Measurements from ENCODE around the gene SAYSD1.

The SAYSD1 gene

DNA sequence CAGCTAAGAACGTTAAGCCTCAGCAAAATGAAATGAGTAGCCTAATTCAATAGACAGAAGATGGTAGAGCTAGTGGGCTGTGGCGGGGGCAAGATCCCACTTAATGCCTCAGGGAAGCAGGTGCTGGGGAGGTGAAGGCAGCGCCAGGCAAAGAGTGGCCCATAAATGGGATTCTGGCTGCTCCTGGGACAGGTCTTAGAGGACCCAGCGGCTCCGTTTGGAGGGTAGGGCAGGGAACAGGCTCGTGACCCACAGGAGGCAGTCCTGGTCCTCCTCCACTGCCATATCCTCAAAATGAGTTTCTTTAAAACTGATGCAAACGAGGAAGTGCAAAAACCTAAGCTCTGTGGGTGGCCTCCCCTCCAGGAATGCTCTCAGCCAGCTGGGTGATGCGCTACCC, 32.7 kb downstream of the SAYSD1 start:
- TF ChIP-seq, protein P1, sequence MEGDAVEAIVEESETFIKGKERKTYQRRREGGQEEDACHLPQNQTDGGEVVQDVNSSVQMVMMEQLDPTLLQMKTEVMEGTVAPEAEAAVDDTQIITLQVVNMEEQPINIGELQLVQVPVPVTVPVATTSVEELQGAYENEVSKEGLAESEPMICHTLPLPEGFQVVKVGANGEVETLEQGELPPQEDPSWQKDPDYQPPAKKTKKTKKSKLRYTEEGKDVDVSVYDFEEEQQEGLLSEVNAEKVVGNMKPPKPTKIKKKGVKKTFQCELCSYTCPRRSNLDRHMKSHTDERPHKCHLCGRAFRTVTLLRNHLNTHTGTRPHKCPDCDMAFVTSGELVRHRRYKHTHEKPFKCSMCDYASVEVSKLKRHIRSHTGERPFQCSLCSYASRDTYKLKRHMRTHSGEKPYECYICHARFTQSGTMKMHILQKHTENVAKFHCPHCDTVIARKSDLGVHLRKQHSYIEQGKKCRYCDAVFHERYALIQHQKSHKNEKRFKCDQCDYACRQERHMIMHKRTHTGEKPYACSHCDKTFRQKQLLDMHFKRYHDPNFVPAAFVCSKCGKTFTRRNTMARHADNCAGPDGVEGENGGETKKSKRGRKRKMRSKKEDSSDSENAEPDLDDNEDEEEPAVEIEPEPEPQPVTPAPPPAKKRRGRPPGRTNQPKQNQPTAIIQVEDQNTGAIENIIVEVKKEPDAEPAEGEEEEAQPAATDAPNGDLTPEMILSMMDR (IDR thresholded peaks at IDR 0.05; ENCODE audit: insufficient read depth, low read length, poor library complexity, severe bottlenecking), result no peak
- Histone ChIP-seq H3K36me3 (ENCODE audit: control insufficient read depth, insufficient read depth, low read length) (no peaks in the 10 kb centered on the region), H3K27me3 (replicated peaks; ENCODE audit: control insufficient read depth, insufficient read depth, low read length) (peaks cover 1% of the 10 kb centered on the region), H3K4me3 (replicated peaks; ENCODE audit: low read depth, low read length) (no peak overlapping the region)
- no peak for DNase-seq (ENCODE audit: extremely low read depth, insufficient read length)

DNA sequence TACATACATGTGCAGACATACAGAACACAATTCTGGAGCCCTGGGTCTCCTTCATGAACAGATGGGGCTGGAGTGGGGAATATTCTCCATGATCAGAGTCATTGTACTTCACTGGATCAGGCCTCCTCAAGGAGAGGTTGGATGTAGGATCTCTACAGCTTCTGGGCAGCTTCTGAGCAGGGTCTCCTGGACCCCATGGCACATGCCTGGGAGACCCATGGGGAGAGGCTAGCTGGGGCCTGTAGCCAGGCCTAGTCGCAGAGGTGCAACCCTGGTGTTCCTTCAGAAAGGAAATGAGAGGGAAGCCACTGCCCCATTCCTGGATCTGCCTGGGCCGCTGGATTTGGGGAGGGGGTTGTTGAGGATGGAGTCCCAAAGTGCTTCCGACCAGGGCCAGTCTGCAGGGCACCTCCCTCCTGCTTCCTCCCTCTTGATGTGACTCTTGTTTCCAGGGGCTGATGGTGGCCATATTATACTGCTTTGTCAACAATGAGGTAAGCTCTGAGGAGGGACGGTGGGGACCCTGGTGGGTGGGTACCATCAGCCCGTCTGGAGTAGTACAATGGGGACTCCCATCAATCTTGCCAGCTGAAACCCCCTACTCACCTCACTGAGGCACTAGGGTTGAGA, 34.6 kb downstream of the SAYSD1 start:
- Histone ChIP-seq H3K4me3 (replicated peaks; ENCODE audit: low read depth, low read length) (no peak overlapping the region), H3K36me3 (ENCODE audit: control insufficient read depth, insufficient read depth, low read length) (no peaks in the 10 kb centered on the region), H3K27me3 (replicated peaks; ENCODE audit: control insufficient read depth, insufficient read depth, low read length) (no peaks in the 10 kb centered on the region; the same call in 1 of the 2 replicates)
- DNase-seq (ENCODE audit: extremely low read depth, insufficient read length), result no peak
- TF ChIP-seq, protein P1 (IDR thresholded peaks at IDR 0.05; ENCODE audit: insufficient read depth, low read length, poor library complexity, severe bottlenecking), result no peak

DNA sequence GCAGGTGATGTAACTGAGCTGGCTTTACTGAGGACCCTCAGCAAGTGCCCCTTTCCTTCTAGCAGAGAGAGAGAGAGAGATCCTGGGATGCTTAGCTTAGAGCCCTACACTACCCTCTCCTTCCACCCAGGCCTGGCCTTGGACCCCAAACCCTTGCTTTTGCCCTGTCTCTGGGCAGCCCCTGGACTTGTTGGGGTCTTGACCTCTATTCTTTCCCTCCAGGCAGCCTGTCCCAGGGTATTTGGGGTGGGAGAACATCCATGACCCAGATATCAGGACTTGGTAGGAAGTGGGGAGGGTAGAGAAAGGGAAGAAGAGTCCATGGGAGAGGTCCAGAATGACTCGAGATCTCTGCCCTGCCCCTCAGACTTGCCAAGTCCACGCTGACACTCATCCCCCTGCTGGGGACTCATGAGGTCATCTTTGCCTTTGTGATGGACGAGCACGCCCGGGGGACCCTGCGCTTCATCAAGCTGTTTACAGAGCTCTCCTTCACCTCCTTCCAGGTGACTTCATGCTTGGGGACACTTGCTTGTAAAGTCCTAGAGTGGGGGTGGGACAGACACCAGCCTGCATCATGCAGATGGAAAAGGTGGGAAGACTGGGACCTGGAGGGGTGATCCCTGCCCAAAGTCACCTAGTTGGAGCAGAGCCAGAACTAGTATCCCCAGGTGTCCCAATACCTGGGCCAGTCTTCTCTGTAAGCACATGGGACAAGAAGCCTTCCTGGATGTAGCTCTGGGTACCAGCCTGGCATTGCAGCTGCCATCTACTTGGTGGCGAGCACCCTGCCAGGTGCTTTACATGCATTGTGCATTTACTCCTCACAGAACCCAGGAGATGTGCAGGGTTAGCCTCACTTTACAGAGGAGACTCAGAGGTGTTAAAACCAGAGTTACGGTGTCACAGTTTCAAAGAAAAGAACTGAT, 35.5 kb downstream of the SAYSD1 start:
- no peaks in the 10 kb centered on the region for H3K36me3 ChIP-seq (ENCODE audit: control insufficient read depth, insufficient read depth, low read length)
- H3K4me3 ChIP-seq (replicated peaks; ENCODE audit: low read depth, low read length), result no peak overlapping the region
- H3K27me3 ChIP-seq (replicated peaks; ENCODE audit: control insufficient read depth, insufficient read depth, low read length), result no peaks in the 10 kb centered on the region; the same call in 1 of the 2 replicates
- TF ChIP-seq, protein P1 (IDR thresholded peaks at IDR 0.05; ENCODE audit: insufficient read depth, low read length, poor library complexity, severe bottlenecking), result no peak
- no peak for DNase-seq (ENCODE audit: extremely low read depth, insufficient read length)

DNA sequence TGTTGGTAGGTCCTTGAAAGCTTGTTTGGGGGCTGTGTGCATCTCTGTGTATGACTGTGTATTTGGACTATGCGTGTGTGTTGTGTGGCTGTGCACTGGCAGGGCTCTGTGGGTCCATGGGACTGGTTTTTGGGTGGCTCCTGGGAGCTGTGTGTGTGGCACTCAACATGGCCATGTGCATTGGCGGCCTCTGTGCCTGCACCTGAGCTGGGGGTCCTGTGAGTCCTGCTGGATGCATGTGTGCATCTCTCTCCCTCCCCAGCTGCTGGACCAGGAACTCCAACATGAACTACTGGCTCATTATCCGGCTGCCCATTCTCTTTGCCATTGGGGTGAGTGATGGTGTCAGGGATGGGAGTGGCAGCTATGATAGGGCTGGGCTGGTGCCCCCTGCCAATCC, 36.3 kb downstream of the SAYSD1 start:
- TF ChIP-seq, protein P1 (IDR thresholded peaks at IDR 0.05; ENCODE audit: insufficient read depth, low read length, poor library complexity, severe bottlenecking), result no peak
- H3K27me3 ChIP-seq (replicated peaks; ENCODE audit: control insufficient read depth, insufficient read depth, low read length), result no peaks in the 10 kb centered on the region; the same call in 1 of the 2 replicates
- no peak for DNase-seq (ENCODE audit: extremely low read depth, insufficient read length)

DNA sequence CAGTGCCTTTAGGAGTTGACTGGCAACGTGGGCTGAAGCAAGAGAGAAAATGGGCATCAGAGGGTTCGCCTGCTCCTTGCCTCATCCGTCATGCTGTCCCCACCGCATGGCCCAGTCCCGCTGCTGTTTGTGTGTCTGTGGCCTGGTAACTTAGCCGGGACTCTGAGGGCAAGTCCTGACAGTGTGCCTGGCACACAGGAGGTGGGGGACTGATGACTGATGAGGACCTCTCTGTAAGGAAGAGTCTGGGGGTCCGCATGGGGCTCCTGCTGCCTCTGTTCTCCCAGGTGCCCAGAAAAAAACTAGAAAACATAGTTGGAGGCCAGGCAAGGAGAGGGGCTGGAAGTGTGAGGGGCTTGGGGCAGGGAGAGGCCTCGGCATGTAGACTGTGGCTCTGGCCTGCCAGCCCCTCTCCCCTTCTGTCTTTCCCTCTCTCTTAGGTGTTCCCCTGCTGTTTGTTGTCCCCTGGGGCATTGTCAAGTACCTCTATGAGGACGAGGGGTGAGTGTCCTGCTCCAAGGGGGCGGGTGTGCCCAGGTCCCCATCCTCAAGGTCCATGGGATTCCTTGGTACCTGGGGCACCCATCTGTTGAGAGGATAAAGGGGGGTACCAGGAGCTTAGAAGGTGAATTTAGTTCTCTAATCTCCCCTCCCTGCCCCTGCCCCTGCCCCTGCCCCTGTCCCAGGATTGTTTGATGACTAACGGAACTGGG, 36.9 kb downstream of the SAYSD1 start:
- Histone ChIP-seq H3K27me3 (replicated peaks; ENCODE audit: control insufficient read depth, insufficient read depth, low read length) (no peaks in the 10 kb centered on the region; the same call in 1 of the 2 replicates), H3K4me3 (replicated peaks; ENCODE audit: low read depth, low read length) (no peak overlapping the region)
- DNase-seq (ENCODE audit: extremely low read depth, insufficient read length), result no peak

More for the DNA sequence above, 36.3 kb downstream of the SAYSD1 start:
- Histone ChIP-seq H3K4me3 (replicated peaks; ENCODE audit: low read depth, low read length) (no peak overlapping the region), H3K36me3 (ENCODE audit: control insufficient read depth, insufficient read depth, low read length) (no peaks in the 10 kb centered on the region)

More for the DNA sequence above, 36.9 kb downstream of the SAYSD1 start:
- no peaks in the 10 kb centered on the region for H3K36me3 ChIP-seq (ENCODE audit: control insufficient read depth, insufficient read depth, low read length)
- TF ChIP-seq, protein P1 (IDR thresholded peaks at IDR 0.05; ENCODE audit: insufficient read depth, low read length, poor library complexity, severe bottlenecking), result no peak
